Central memory CD8-positive, alpha-beta T cell (primary cell): Measurements from ENCODE around the gene RHAG.

ENCODE experiments used
- ATAC-seq: fragments of 150-1000 bp; cut with Tn5 transposase; replicated peaks from 2 replicates; pipeline ENCODE4 v1.10.0; 2022; ENCODE audit warnings: mild to moderate bottlenecking, moderate FRiP score, moderate number of reproducible peaks; ENCODE audit not compliant: poor library complexity, severe bottlenecking; ENCODE audit errors: extremely low read depth
- DNase-seq, 2 donors: peaks; one replicate each; pipeline ENCODE4 v3.0.0; 2021; ENCODE audit warnings: low spot score in 2 of 2
- H3K27ac Mint-ChIP-seq: one replicate; pipeline ENCODE4 v1.8.0; 2022; ENCODE audit warnings: low read depth, mild to moderate bottlenecking, moderate library complexity, mixed read lengths
- H3K27me3 Mint-ChIP-seq: one replicate; pipeline ENCODE4 v1.8.0; 2022; ENCODE audit warnings: mixed read lengths
- H3K36me3 Mint-ChIP-seq: one replicate; pipeline ENCODE4 v1.8.0; 2022; ENCODE audit warnings: mild to moderate bottlenecking, moderate library complexity, mixed read lengths; ENCODE audit not compliant: insufficient read depth
- H3K4me1 Mint-ChIP-seq: one replicate; pipeline ENCODE4 v1.8.0; 2022; ENCODE audit warnings: mixed read lengths
- H3K4me3 Mint-ChIP-seq: one replicate; pipeline ENCODE4 v1.8.0; 2022; ENCODE audit warnings: mild to moderate bottlenecking, moderate library complexity, mixed read lengths
- H3K9me3 Mint-ChIP-seq: one replicate; pipeline ENCODE4 v1.8.0; 2022; ENCODE audit warnings: mixed read lengths

RHAG gene

DNA sequence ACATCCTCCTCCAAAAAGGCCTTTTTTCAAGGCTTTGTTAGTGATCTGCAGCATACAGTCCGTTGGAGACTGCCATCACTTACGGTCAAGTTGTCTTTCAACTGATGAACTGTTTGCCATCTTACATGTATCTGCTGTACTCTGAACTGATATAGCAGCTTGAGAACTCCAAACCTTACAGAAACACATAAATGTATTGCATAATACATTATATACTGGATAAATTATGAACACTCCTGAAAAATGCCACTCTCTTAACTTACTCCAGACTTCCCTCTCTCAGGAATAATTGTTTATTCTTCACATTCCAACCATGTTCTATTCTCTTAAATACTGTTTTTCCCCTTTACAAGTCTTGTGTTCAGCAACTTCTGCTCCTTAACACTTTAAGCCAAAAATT lies 14.6 kb upstream of the RHAG start:
- Mint-ChIP-seq H3K27ac (no peak overlapping the region), H3K36me3 (no peaks in the 10 kb centered on the region), H3K4me1 (no peaks in the 10 kb centered on the region), H3K9me3 (peaks cover 13% of the 10 kb centered on the region), H3K4me3 (no peak overlapping the region), H3K27me3 (no peaks in the 10 kb centered on the region)
- DNase-seq (no peak), ATAC-seq (no peak)

- Mint-ChIP-seq H3K27me3 (no peaks in the 10 kb centered on the region), H3K9me3 (peaks cover 9% of the 10 kb centered on the region), H3K27ac (no peak overlapping the region), H3K4me1 (no peaks in the 10 kb centered on the region), H3K36me3 (no peaks in the 10 kb centered on the region), H3K4me3 (no peak overlapping the region)
- DNase-seq = no peak
- ATAC-seq = no peak
These were observed 13.3 kb upstream of the RHAG start for GRCh38 chr6:49649988-49650387.

GRCh38 chr6:49648036-49648435 lies 11.4 kb upstream of the RHAG start:
- ATAC-seq (no peak), DNase-seq (no peak)
- no peaks in the 10 kb centered on the region for H3K4me1 Mint-ChIP-seq
- H3K4me3 Mint-ChIP-seq = no peak overlapping the region
- no peaks in the 10 kb centered on the region for H3K27me3 Mint-ChIP-seq
- no peak overlapping the region for H3K27ac Mint-ChIP-seq
- no peaks in the 10 kb centered on the region for H3K9me3 Mint-ChIP-seq
- H3K36me3 Mint-ChIP-seq = no peaks in the 10 kb centered on the region

DNA sequence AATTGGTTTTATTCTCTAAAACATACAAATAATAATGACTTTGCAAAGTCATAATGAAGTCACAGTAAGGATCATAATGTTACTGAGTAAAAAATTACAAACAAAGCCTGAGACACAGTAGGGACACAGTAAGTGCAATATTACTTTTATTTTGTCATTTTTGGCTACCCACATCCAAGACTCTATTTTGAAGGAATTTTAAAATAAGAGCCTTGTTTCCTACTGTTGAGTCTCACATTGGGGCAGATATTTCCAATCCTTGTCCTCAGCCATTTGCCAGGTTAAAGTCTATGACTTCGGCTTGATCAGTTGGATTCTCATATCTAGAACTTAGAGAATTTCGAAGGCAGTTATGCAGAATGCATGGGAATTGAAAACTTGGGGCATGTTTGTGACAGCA lies 10.8 kb upstream of the RHAG start:
- H3K9me3 Mint-ChIP-seq = no peaks in the 10 kb centered on the region
- no peak for DNase-seq
- no peaks in the 10 kb centered on the region for H3K4me1 Mint-ChIP-seq
- H3K36me3 Mint-ChIP-seq = no peaks in the 10 kb centered on the region
- no peak overlapping the region for H3K27ac Mint-ChIP-seq
- no peak overlapping the region for H3K4me3 Mint-ChIP-seq
- ATAC-seq = no peak
- no peaks in the 10 kb centered on the region for H3K27me3 Mint-ChIP-seq

- Mint-ChIP-seq H3K9me3 (no peaks in the 10 kb centered on the region), H3K36me3 (no peaks in the 10 kb centered on the region), H3K4me3 (no peak overlapping the region), H3K27ac (no peak overlapping the region), H3K27me3 (no peaks in the 10 kb centered on the region), H3K4me1 (no peaks in the 10 kb centered on the region)
- ATAC-seq (no peak), DNase-seq (no peak)
These were observed 10.3 kb upstream of the RHAG start for GRCh38 chr6:49646942-49647341.

DNA sequence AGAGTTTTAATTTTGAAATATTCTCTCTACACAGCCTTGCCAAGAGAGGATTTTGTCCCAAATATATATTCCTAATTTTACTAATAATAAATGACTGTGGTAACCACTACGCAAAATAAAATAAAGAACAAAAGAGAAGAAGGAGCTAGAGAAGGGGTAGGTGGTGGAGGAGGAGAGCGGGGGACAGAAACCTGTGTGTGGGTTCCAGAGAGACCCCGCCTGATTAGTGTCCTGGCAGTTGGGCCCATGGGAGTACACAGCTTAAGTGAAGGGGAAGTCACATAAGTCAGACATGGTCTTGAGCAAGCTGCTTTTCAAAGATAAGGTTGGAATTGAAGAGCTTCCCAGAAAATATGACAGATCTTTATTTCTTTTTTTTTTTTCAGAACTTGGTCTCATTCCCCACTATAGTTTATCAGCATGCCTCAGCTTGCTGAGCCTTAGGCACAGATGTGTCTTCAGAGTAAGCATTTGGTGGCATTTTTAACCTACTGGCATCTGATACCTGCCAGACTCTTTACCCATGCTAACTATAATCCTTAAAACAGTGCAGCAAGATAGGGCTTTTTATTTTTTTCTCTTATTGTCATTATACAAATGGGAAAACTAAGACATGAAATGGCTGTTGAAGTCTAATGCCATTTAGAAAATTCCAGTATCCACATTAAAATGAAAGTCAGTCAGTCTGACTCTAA lies 9.6 kb upstream of the RHAG start:
- ATAC-seq (no peak), DNase-seq (no peak)
- H3K9me3 Mint-ChIP-seq = no peaks in the 10 kb centered on the region
- no peaks in the 10 kb centered on the region for H3K36me3 Mint-ChIP-seq
- H3K4me3 Mint-ChIP-seq = no peak overlapping the region
- H3K27me3 Mint-ChIP-seq = no peaks in the 10 kb centered on the region
- H3K4me1 Mint-ChIP-seq = no peaks in the 10 kb centered on the region
- no peak overlapping the region for H3K27ac Mint-ChIP-seq

GRCh38 chr6:49645139-49645538 lies 8.5 kb upstream of the RHAG start:
- H3K9me3 Mint-ChIP-seq = no peaks in the 10 kb centered on the region
- H3K27ac Mint-ChIP-seq = no peak overlapping the region
- DNase-seq = no peak
- no peak for ATAC-seq
- no peak overlapping the region for H3K4me3 Mint-ChIP-seq
- no peaks in the 10 kb centered on the region for H3K27me3 Mint-ChIP-seq
- no peaks in the 10 kb centered on the region for H3K4me1 Mint-ChIP-seq
- H3K36me3 Mint-ChIP-seq = no peaks in the 10 kb centered on the region

- Mint-ChIP-seq H3K4me1 (no peaks in the 10 kb centered on the region), H3K9me3 (no peaks in the 10 kb centered on the region), H3K36me3 (no peaks in the 10 kb centered on the region), H3K27me3 (no peaks in the 10 kb centered on the region), H3K27ac (no peak overlapping the region), H3K4me3 (no peak overlapping the region)
- DNase-seq (no peak), ATAC-seq (no peak)
These were observed 2.7 kb upstream of the RHAG start for GRCh38 chr6:49639177-49639817.

- DNase-seq = no peak
- Mint-ChIP-seq H3K4me3 (no peak overlapping the region), H3K4me1 (no peaks in the 10 kb centered on the region), H3K27me3 (no peaks in the 10 kb centered on the region), H3K9me3 (no peaks in the 10 kb centered on the region), H3K27ac (no peak overlapping the region), H3K36me3 (no peaks in the 10 kb centered on the region)
- no peak for ATAC-seq
These were observed 702 bp upstream of the RHAG start for GRCh38 chr6:49637350-49637731.

DNA sequence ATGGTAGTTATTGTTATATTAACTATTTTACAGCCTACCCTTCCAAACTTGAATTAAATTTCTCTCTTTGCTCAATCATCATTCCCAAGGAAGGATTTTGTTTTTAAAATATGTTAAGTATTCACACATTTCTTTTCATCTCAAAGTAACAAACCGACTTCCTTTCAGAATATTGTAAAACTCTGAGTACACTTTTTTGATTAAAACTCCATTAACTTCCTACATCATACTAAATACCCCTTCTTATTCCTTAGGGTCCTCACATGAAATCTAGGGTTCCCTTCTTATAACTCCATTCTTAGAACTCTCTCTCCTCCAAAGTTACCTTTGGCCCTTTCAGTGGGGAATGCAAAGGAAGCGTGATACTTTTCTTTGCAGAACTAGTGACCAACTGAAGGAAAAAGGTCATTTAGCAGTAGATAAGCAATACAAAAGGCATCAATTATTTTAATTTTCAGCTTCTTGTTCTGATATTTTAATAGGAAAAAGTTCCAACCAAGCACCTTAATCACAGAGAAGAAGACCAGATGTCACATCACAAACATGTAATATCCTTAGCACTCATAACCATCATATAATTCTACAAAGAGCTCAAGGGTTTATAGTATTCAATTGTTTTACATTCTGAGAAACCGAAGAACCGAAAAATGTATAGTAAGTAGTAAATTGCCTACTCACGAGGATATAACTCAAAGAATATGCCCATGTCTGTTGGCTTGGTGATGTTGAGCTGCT lies 494 bp downstream of the RHAG start:
- no peak overlapping the region for H3K27ac Mint-ChIP-seq
- no peak overlapping the region for H3K4me3 Mint-ChIP-seq
- H3K36me3 Mint-ChIP-seq = no peaks in the 10 kb centered on the region
- H3K27me3 Mint-ChIP-seq = no peaks in the 10 kb centered on the region
- no peaks in the 10 kb centered on the region for H3K9me3 Mint-ChIP-seq
- DNase-seq (no peak), ATAC-seq (no peak)
- no peaks in the 10 kb centered on the region for H3K4me1 Mint-ChIP-seq

GRCh38 chr6:49635480-49635879 lies 1.2 kb downstream of the RHAG start:
- no peak overlapping the region for H3K27ac Mint-ChIP-seq
- H3K27me3 Mint-ChIP-seq = no peaks in the 10 kb centered on the region
- DNase-seq = no peak
- H3K4me3 Mint-ChIP-seq = no peak overlapping the region
- no peaks in the 10 kb centered on the region for H3K4me1 Mint-ChIP-seq
- ATAC-seq = no peak
- H3K36me3 Mint-ChIP-seq = no peaks in the 10 kb centered on the region
- H3K9me3 Mint-ChIP-seq = no peaks in the 10 kb centered on the region

DNA sequence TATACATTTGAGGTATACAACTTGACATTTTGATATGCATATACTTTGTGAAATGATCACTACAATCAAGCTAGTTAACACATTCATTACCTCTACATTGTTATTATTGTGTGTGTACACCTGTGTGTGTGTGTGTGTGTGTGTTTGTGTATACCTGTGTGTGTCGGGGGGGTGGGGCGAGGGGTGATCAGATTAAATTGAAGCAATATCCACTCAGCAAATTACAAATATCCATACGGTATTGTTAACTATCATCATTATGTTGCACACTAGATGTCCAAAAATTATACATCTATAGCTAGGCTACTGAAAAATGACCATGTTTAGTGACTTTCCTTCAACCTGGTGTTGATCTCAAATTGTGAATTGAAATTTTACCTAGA lies 1.8 kb downstream of the RHAG start:
- no peaks in the 10 kb centered on the region for H3K4me1 Mint-ChIP-seq
- no peak for ATAC-seq
- no peak for DNase-seq
- no peak overlapping the region for H3K27ac Mint-ChIP-seq
- no peaks in the 10 kb centered on the region for H3K36me3 Mint-ChIP-seq
- no peaks in the 10 kb centered on the region for H3K27me3 Mint-ChIP-seq
- H3K4me3 Mint-ChIP-seq = no peak overlapping the region
- no peaks in the 10 kb centered on the region for H3K9me3 Mint-ChIP-seq
